GM18909 (cell line): ENCODE measurements around the gene FBH1.

Experiments used
- ATAC-seq: cut with Tn5 transposase; IDR thresholded peaks from one replicate; pipeline ENCODE4 v1.9.1; 2021; ENCODE audit warnings: mild to moderate bottlenecking; ENCODE audit not compliant: unreplicated experiment, poor library complexity

The FBH1 gene

GRCh38 chr10:5971886-5972285 lies 81.8 kb downstream of the FBH1 start:
- no peak for ATAC-seq

- no peak for ATAC-seq
Observed at GRCh38 chr10:5973069-5973468, 83.0 kb downstream of the FBH1 start.

GRCh38 chr10:5975641-5976473 lies 85.8 kb downstream of the FBH1 start:
- ATAC-seq, result peak; percentile 74

GRCh38 chr10:5976512-5977470 lies 86.7 kb downstream of the FBH1 start:
- ATAC-seq, result peak; percentile 10

- peak; percentile 62 for ATAC-seq
Observed at GRCh38 chr10:5977471-5978229, 87.6 kb downstream of the FBH1 start, which contains the start of gene IL15RA. TSS of gene IL15RA (minus strand) at chr10:5977543. CDS start at chr10:5977492, 51 bp downstream.

GRCh38 chr10:5978230-5978489 lies 88.1 kb downstream of the FBH1 start:
- no peak for ATAC-seq

GRCh38 chr10:5981529-5981928 lies 91.5 kb downstream of the FBH1 start:
- no peak for ATAC-seq

GRCh38 chr10:5983774-5984173 lies 93.7 kb downstream of the FBH1 start:
- ATAC-seq, result no peak

GRCh38 chr10:5985029-5985428 lies 95.0 kb downstream of the FBH1 start:
- no peak for ATAC-seq
